ENCODE measurements around the gene GRIPAP1.

- TF ChIP-seq POLR2AphosphoS5 (IDR thresholded peaks at IDR 0.05), result no peak
- no peak for TF ChIP-seq CTCF (IDR thresholded peaks at IDR 0.05)
Observed at GRCh38 chrX:48956728-48957414, 45.2 kb downstream of the GRIPAP1 start.
